ENCODE measurements around the gene HOXC10. TPM values are rescaled to one million over a fixed set of nuclear protein-coding genes. Genes with fewer than 3 reads are reported as not detected.

Gene HOXC10
- total and polyA plus RNA-seq, 8 donors: not detected

DNA sequence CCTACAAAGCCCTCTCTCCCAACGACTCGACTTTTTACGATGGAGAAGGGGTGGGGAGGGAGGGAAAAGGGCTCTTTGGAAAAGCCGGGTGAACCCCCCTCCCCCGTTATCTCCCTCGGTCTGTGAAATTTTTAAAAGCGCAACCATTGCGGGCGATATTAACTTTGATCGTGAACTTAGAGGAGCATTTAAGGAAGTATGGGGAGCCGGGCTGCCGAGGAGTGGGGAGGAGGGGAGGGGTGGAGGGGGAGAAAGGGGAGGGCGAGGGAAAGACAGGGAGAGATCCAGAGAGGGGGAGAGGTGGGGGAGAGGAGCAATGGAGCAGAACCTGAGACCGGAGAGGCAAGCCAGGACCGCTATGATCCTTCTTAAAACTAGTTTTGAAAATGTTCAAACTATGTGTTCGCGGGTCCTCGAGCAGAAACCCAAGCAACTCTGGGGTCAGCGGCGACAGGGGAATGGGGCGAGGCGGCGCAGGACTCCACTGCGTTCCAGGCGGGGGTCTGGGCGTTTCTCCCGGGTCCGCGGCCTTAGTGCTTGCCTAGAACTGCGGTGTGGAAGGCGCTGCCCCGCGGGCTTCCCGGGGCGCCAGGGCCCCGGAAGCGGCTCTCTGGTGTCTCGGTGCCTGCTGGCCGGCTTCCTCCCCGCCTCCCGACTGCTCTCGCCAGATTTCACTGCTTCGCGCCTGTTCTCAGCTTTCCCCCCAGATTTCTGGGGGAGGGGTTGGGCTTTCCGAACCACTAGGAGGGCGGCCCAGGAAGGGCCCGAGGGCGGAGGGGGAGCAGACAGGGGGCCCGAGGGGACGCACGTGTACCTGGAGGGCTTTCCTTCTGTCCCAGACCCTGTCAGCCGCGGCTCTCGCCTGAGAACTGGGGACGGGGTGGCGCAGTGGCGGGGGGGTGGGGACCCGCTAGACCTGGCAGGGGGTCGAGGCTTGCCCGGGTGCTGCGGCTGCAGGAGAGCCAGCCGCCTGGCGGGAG lies 10.6 kb upstream of the HOXC10 start, which contains the start of gene HOTAIR:
Gene HOTAIR, minus strand, starts transcription at position 871 of the 980 bp plus-strand sequence.
- peaks cover 0 to 15% (median 0%) of the 10 kb centered on the region in 4 donors for H3K9me3 ChIP-seq
- peak within 1 kb of the TSS; percentile 17 to 43 (median 26) for H3K4me3 ChIP-seq
- 2 to 4% (median 3%) methylated on average over 33 to 63 of the region's 63 CpGs for WGBS, 5 donors
- no peak within 1 kb of the TSS for H3K27ac ChIP-seq
- DNase-seq: no peak
- no peaks in the 10 kb centered on the region for H3K36me3 ChIP-seq
- peaks cover 23 to 40% (median 30%) of the 10 kb centered on the region in 4 donors for H3K4me1 ChIP-seq
- peaks cover 43 to 100% (median 100%) of the 10 kb centered on the region in 3 donors for H3K27me3 ChIP-seq
- TF ChIP-seq CTCF (IDR thresholded peaks at IDR 0.05): no peak
- no peak for TF ChIP-seq POLR2A (IDR thresholded peaks at IDR 0.05)
- no peak for TF ChIP-seq POLR2AphosphoS5 (IDR thresholded peaks at IDR 0.05)
- no peak for TF ChIP-seq EP300 (IDR thresholded peaks at IDR 0.05)
- intact Hi-C loops (cut with DNase I; ENCODE audit: low total_unique reads): no loop called here

DNA sequence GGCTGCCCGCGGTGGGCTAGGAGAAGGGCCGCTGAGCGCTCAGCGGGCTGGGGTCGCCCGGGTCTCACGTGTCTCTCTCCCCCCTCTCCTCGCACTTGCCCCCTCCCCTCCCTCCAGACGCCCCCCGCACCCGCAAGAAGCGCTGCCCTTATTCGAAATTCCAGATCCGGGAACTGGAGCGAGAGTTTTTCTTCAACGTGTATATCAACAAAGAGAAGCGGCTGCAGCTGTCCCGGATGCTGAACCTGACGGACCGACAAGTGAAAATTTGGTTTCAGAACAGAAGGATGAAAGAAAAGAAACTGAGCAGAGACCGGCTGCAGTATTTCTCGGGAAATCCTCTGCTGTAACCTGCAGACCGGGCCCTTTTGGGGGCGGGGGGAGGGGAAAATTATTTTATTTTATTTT lies 9.9 kb upstream of the HOXC10 start:
- Histone ChIP-seq H3K4me3 (peak overlapping the region in 2 of 4 donors; percentile 35 to 43), H3K9me3 (peaks cover 0 to 15% (median 0%) of the 10 kb centered on the region in 4 donors), H3K36me3 (no peaks in the 10 kb centered on the region), H3K27me3 (peaks cover 36 to 100% (median 100%) of the 10 kb centered on the region in 3 donors), H3K4me1 (peaks cover 23 to 40% (median 30%) of the 10 kb centered on the region in 4 donors), H3K27ac (no peak overlapping the region)
- no peak for DNase-seq
- WGBS, 5 donors: 2 to 9% (median 4%) methylated on average over 15 to 24 of the region's 25 CpGs
- no peak for TF ChIP-seq POLR2A (IDR thresholded peaks at IDR 0.05)
- TF ChIP-seq CTCF (IDR thresholded peaks at IDR 0.05): no peak
- no peak for TF ChIP-seq EP300 (IDR thresholded peaks at IDR 0.05)
- TF ChIP-seq POLR2AphosphoS5 (IDR thresholded peaks at IDR 0.05): no peak
- intact Hi-C loops (cut with DNase I; ENCODE audit: low total_unique reads): no loop called here

DNA sequence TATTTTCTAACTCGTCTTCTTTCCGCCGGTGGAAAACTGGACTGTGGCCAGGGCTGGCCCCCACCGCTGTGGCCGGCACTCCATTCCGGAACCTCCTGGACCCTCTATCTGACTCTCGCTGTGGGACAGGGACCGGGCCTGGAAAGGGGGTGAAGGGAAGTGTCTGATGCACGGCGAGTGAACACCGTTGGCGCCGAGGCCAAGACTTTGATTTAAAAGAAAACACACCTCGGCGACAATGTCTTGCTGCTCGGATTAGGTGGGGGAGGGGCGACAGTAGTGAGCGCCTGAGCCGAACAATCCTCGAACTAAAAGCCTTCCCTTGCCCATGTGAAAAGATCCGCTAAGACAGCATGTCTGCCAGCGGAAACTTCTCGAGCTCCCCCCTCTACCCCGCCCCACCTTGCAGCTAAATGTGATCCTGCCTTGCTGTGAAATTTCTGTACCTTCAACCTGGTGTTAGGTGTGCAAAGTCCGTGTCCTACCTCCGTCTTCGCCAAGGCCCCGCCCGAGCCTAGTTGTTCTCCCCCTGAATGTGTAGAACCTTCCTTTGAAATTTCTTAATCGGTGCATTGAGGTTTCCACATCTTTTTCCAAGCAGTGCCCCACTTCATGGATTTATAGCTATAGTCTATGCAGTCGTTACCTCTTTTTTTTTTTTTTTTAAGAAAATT lies 9.3 kb upstream of the HOXC10 start:
- TF ChIP-seq POLR2AphosphoS5 (IDR thresholded peaks at IDR 0.05): no peak
- TF ChIP-seq CTCF (IDR thresholded peaks at IDR 0.05): no peak
- TF ChIP-seq EP300 (IDR thresholded peaks at IDR 0.05): no peak
- TF ChIP-seq POLR2A (IDR thresholded peaks at IDR 0.05): no peak
- Histone ChIP-seq H3K9me3 (peaks cover 0 to 15% (median 0%) of the 10 kb centered on the region in 4 donors), H3K4me1 (peaks cover 23 to 40% (median 30%) of the 10 kb centered on the region in 4 donors), H3K4me3 (peak overlapping the region in 1 of 4 donors; percentile 43), H3K27me3 (peaks cover 32 to 100% (median 100%) of the 10 kb centered on the region in 3 donors), H3K27ac (no peak overlapping the region), H3K36me3 (no peaks in the 10 kb centered on the region)
- no peak for DNase-seq
- intact Hi-C loops (cut with DNase I; ENCODE audit: low total_unique reads): no loop called here
- WGBS, 5 donors: 7 to 12% (median 12%) methylated on average over 31 of the region's 31 CpGs

DNA sequence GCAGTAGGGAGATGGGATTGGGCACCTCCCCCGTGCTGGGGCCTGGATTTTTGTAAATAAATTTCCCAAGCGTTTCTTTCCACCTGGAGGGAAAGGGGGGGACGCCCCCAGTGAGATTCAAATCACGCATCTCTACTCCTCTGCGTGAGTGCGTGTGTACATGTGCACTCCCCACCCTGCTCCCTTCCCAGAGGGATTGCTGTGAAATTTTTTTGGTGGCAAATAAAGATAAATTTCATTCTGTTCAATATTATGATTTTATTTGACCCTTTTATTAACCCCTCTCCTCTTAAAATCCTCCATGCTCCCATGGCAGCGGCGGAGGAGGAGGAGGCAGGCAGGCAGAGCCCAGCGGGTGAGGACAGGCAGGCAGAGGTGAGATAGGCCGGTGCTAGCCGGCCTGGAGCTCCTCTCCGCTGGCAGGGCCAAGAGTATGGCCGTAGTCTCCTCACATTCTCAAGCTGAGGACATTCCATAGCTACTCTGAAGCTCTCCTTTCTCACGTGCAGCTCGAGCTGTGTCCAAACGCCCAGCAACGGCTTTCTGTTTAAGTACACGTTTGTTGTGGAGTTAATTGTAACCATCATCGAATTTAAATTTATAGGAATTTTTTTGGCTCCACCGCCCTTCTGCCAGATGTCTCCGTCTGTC lies 8.6 kb upstream of the HOXC10 start:
- DNase-seq: no peak
- no peak overlapping the region for H3K4me3 ChIP-seq
- TF ChIP-seq POLR2A (IDR thresholded peaks at IDR 0.05): no peak
- no peak for TF ChIP-seq CTCF (IDR thresholded peaks at IDR 0.05)
- TF ChIP-seq EP300 (IDR thresholded peaks at IDR 0.05): no peak
- TF ChIP-seq POLR2AphosphoS5 (IDR thresholded peaks at IDR 0.05): no peak
- H3K27me3 ChIP-seq: peaks cover 30 to 100% (median 100%) of the 10 kb centered on the region in 3 donors
- peaks cover 23 to 40% (median 30%) of the 10 kb centered on the region in 4 donors for H3K4me1 ChIP-seq
- no peaks in the 10 kb centered on the region for H3K36me3 ChIP-seq
- intact Hi-C loops (cut with DNase I; ENCODE audit: low total_unique reads): no loop called here
- WGBS, 5 donors: 16 to 23% (median 17%) methylated on average over 21 of the region's 21 CpGs
- H3K9me3 ChIP-seq: peaks cover 0 to 15% (median 0%) of the 10 kb centered on the region in 4 donors
- H3K27ac ChIP-seq: no peak overlapping the region
